ENCODE results near the gene GPR89A.

The GPR89A gene

DNA sequence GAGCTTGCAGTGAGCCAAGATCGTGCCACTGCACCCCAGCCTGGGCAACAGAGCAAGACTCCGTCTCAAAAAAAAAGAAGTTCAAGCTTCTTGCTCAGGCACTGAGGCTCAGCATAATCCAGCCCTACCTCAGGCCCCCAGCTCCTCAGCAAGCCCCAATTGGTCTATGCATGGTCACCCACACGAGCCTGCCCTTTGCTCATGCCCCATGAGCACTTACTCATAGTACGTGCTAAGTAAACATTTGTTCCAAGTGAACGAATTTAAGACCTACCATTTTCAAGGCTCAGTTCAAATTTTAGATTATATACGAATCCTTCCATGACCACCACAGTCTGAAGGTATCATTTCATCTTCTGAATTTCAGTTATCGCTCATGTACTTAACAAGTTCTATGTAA lies 95.0 kb downstream of the GPR89A start:
- ChIA-PET POLR2A (ENCODE audit: low non-redundant PET) (no interaction called here), CTCF (interaction anchor here (1.2 kb wide), 1 partner anchor 19 kb away, joined by 4 read pairs; no protein-coding TSS in a partner anchor)
- TF ChIP-seq, protein P1, sequence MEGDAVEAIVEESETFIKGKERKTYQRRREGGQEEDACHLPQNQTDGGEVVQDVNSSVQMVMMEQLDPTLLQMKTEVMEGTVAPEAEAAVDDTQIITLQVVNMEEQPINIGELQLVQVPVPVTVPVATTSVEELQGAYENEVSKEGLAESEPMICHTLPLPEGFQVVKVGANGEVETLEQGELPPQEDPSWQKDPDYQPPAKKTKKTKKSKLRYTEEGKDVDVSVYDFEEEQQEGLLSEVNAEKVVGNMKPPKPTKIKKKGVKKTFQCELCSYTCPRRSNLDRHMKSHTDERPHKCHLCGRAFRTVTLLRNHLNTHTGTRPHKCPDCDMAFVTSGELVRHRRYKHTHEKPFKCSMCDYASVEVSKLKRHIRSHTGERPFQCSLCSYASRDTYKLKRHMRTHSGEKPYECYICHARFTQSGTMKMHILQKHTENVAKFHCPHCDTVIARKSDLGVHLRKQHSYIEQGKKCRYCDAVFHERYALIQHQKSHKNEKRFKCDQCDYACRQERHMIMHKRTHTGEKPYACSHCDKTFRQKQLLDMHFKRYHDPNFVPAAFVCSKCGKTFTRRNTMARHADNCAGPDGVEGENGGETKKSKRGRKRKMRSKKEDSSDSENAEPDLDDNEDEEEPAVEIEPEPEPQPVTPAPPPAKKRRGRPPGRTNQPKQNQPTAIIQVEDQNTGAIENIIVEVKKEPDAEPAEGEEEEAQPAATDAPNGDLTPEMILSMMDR (conservative IDR thresholded peaks at IDR 0.05; ENCODE audit: low read depth), result no peak
- H3K27ac ChIP-seq, result no peak overlapping the region
- DNase-seq (ENCODE audit: low spot score), result no peak

DNA sequence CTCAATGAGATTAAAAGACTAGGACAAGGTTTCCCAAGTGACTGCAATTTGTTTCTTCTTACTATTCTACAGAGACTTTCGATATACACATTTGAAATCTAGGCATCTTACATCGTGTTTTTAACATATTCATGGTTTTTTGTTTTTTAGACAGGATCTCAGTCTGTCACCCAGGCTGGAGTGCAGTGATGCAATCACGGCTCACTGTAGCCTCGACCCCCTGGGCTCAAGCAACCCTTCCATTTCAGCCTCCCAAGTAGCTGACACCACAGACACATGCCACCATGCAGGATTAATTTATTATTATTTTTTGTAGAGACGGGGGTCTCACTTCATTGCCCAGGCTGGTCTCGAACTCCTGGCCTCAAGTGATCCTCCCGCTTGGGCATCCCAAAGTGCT lies 97.8 kb downstream of the GPR89A start:
- H3K27ac ChIP-seq, result peak overlapping the region; percentile 64; the same call in 1 of the 2 replicates
- CTCF ChIA-PET, result no interaction called here
- DNase-seq (ENCODE audit: low spot score), result no peak
- TF ChIP-seq, protein P1 (conservative IDR thresholded peaks at IDR 0.05; ENCODE audit: low read depth), result no peak
- POLR2A ChIA-PET (ENCODE audit: low non-redundant PET), result no interaction called here

DNA sequence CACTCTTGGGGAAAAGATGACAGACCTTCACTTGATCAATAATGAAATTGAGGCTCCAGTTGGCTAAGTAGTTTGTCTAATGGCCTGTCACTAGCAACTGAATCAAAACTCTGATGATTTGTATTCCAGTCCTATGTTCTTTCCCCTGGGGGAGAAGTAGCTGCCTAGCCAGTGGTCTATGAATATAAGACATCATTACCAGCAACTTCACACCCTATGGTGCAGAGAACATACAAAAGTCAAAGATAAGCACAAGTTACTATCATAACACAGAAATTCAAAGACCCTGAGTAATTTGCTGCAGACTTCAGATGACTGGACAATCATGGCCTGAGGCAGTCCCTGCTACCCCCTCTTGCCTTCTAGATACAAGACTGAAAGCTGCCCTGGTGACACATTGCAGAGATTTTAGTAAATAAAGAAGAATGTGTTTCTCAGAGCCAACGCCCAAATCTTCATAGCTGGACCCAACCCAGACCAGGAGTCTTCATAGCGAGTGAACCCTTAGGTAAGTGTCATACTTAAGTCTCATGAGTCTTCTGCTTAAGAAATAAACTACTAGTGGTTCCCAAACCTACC lies 98.4 kb downstream of the GPR89A start:
- CTCF ChIA-PET, result no interaction called here
- peak; percentile 79 for DNase-seq (ENCODE audit: low spot score)
- peak overlapping the region; percentile 64; the same call in 1 of the 2 replicates for H3K27ac ChIP-seq
- TF ChIP-seq, protein P1 (conservative IDR thresholded peaks at IDR 0.05; ENCODE audit: low read depth), result no peak
- POLR2A ChIA-PET (ENCODE audit: low non-redundant PET), result no interaction called here

DNA sequence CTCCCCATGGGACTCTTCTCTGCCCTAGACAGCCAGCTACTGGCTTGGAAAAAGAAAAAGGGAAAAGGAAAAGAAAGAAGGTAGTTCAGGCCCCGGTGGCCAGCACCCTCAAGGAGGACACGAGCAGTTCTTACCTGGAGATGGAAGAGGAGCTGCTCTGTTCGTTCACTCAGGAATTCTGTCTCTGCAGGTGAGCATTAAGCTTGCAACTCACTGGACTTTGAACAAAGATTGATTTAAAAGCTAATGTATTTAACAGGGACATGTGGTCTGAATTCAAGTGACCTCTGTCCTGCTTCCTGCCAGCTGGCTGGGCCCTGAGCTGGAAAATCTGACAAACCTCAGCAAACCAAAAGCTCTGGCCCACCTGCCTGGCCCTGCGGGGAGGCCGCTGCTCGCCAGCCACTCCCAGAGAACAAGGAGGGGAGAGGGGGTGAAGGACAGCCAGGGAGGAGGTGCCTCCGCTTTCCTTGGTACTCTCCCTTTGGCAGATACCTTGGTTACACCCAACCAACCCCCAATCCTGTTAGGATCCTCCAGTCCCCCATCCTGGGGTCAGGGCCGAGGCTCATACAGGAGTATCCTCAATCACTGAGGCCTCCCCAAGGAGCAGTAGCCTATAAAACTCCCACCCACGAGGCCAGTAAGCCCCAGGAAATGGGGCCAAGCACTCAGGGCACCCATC lies 99.5 kb downstream of the GPR89A start, which contains the start of gene PDZK1:
PDZK1 (minus strand) TSS at position 186 of the 685 bp plus-strand sequence. CDS start 19,347 bp downstream, outside the sequence.
- POLR2A ChIA-PET (ENCODE audit: low non-redundant PET), result interaction anchor here (0.6 kb wide), 1 partner anchor 12 kb away, joined by 8 read pairs; no protein-coding TSS in a partner anchor

DNA sequence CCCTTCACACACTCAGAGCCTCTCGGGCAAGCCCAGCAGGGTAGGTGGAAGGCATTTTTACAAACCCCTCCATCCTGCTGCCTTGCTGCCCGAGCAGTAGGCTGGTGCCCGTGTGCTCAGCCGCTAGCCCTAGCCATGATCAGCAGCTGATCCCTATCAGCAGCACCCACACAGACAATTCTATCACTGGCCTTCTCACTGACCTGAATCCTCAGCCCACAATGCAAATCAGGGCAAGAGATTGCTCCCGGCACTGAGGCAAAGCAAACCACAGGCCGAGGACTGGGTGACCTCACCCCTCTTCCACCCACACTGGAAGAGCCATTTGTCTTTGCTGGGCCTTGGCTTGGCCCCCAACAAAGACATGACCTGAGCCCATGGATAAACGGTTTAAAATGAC lies 100.3 kb downstream of the GPR89A start:
- ChIA-PET POLR2A (ENCODE audit: low non-redundant PET) (no interaction called here), CTCF (no interaction called here)
- no peak for DNase-seq (ENCODE audit: low spot score)
- peak overlapping the region; percentile 51; the same call in 1 of the 2 replicates for H3K27ac ChIP-seq
- TF ChIP-seq, protein P1 (conservative IDR thresholded peaks at IDR 0.05; ENCODE audit: low read depth), result no peak

More for the DNA sequence above, 99.5 kb downstream of the GPR89A start, which contains the start of gene PDZK1:
- peak within 1 kb of the TSS; percentile 51; the same call in 1 of the 2 replicates for H3K27ac ChIP-seq
- CTCF ChIA-PET, result no interaction called here
- TF ChIP-seq, protein P1 (conservative IDR thresholded peaks at IDR 0.05; ENCODE audit: low read depth), result no peak
- no peak for DNase-seq (ENCODE audit: low spot score)

DNA sequence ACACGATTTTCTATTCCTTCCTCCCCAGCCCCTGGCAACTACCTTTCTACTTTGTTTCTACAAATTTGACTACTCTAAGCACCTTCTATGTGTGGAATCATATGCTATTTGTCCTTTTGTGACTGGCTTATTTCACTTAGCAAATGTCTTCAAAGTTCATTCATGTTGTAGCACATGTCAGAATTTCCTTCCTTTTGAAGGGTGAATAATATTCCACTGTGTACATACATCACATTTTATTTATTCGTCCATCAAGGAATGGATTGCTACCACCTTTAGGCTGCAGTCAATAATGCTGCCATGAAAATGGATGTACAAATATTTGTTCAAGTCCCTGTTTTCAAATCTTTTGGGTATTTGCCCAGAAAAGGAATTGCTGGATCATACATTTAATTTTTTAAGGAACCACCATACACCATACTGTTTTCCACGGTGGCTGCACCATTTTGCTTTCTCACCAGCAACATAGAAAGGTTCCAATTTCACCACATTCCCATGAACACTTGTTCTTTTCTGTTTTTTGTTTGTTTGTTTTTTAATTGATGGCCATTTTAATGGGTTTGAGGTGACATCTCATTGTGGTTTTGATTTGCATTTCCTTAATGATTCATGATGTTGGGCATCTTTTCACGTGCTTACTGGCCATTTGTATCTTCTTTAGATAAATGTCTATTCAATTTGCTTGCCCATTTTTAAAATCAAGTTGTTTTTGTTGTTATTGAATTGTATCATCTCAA lies 102.7 kb downstream of the GPR89A start:
- no peak for DNase-seq (ENCODE audit: low spot score)
- TF ChIP-seq, protein P1 (conservative IDR thresholded peaks at IDR 0.05; ENCODE audit: low read depth), result no peak
- ChIA-PET POLR2A (ENCODE audit: low non-redundant PET) (no interaction called here), CTCF (interaction anchor here (1.4 kb wide), 1 partner anchor 11 kb away, joined by 5 read pairs; no protein-coding TSS in a partner anchor)
- no peak overlapping the region for H3K27ac ChIP-seq
